ENCODE measurements around the gene FBXW7.

FBXW7 gene

DNA sequence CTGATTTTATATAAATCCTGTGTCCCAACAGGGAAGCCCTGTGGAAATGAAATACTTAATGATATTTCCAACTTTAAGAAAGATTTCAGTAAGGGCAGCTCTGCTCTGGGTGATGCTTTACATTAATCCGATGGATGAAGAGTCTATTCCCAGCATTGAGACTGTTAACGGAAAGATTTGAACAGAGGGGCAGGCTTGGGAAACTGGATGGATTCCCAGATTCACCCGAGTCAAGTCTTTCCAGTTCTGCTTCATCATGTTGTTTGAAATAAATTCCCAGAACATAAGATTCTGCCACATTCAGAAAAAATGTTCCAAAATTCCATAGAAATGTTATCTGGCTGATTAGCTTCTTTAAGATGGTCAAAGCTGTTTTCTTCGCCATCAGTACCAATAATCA, 246.0 kb downstream of the FBXW7 start:
- Mint-ChIP-seq H3K27me3 (no peaks in the 10 kb centered on the region), H3K4me3 (no peak overlapping the region), H3K9me3 (ENCODE audit: low read depth) (no peaks in the 10 kb centered on the region), H3K4me1 (ENCODE audit: low read depth) (no peaks in the 10 kb centered on the region), H3K36me3 (peaks cover 4% of the 10 kb centered on the region), H3K27ac (no peak overlapping the region)

- Mint-ChIP-seq H3K27me3 (no peaks in the 10 kb centered on the region), H3K36me3 (peaks cover 5% of the 10 kb centered on the region), H3K9me3 (ENCODE audit: low read depth) (no peaks in the 10 kb centered on the region), H3K4me1 (ENCODE audit: low read depth) (no peaks in the 10 kb centered on the region), H3K27ac (no peak overlapping the region), H3K4me3 (no peak overlapping the region)
Observed at GRCh38 chr4:152289541-152289940, 246.4 kb downstream of the FBXW7 start.

GRCh38 chr4:152283801-152284470, 252.0 kb downstream of the FBXW7 start:
- H3K36me3 Mint-ChIP-seq: peaks cover 7% of the 10 kb centered on the region
- H3K9me3 Mint-ChIP-seq (ENCODE audit: low read depth): no peaks in the 10 kb centered on the region
- peaks cover 21% of the 10 kb centered on the region for H3K4me1 Mint-ChIP-seq (ENCODE audit: low read depth)
- H3K27me3 Mint-ChIP-seq: no peaks in the 10 kb centered on the region
- no peak overlapping the region for H3K4me3 Mint-ChIP-seq
- no peak overlapping the region for H3K27ac Mint-ChIP-seq

GRCh38 chr4:152281822-152282221, 254.1 kb downstream of the FBXW7 start:
- Mint-ChIP-seq H3K4me1 (ENCODE audit: low read depth) (peaks cover 24% of the 10 kb centered on the region), H3K4me3 (no peak overlapping the region), H3K9me3 (ENCODE audit: low read depth) (no peaks in the 10 kb centered on the region), H3K36me3 (peaks cover 7% of the 10 kb centered on the region), H3K27me3 (no peaks in the 10 kb centered on the region), H3K27ac (peak overlapping the region; percentile 67)

DNA sequence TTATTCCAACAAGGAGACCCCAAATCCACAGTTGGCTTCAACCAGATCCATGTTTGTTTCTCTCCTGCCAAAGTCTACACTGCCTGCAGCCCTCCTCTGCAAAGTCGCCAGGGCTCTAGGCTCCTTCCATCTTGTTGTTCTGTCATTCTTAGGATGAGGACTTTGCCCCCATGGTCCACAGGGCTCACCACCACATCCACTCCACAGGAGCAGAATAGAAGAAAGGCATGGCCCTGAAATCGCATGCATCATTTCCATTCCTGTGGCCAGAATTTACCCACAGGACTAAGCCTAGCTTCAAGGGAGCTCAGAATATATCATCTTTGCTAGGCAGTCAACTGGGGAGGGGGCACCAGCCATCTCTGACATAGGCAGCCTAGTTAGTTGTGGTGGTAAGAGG, 254.7 kb downstream of the FBXW7 start:
- Mint-ChIP-seq H3K9me3 (ENCODE audit: low read depth) (no peaks in the 10 kb centered on the region), H3K4me1 (ENCODE audit: low read depth) (peaks cover 24% of the 10 kb centered on the region), H3K36me3 (peaks cover 7% of the 10 kb centered on the region), H3K27ac (no peak overlapping the region), H3K27me3 (no peaks in the 10 kb centered on the region), H3K4me3 (no peak overlapping the region)

DNA sequence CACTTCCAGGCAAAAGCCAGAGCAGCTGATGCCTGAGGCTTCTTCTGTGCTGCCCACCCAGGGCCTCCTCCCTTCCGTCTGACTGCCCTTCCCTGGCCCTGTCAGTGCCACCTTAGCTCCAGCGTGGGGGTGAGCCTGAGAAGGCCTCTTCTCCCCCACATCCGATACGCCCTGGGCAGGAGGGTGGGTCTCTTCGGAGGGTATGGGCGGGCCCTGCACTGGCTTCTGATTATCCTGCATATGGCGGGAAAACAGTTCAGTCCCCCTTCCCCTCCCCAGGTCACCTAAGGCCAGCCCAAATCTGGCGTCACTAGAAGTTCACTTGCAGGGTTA, 256.7 kb downstream of the FBXW7 start:
- no peaks in the 10 kb centered on the region for H3K9me3 Mint-ChIP-seq (ENCODE audit: low read depth)
- peaks cover 24% of the 10 kb centered on the region for H3K4me1 Mint-ChIP-seq (ENCODE audit: low read depth)
- no peaks in the 10 kb centered on the region for H3K27me3 Mint-ChIP-seq
- H3K27ac Mint-ChIP-seq: no peak overlapping the region
- peaks cover 2% of the 10 kb centered on the region for H3K36me3 Mint-ChIP-seq
- H3K4me3 Mint-ChIP-seq: no peak overlapping the region

- no peaks in the 10 kb centered on the region for H3K27me3 Mint-ChIP-seq
- H3K9me3 Mint-ChIP-seq (ENCODE audit: low read depth): no peaks in the 10 kb centered on the region
- no peak overlapping the region for H3K4me3 Mint-ChIP-seq
- no peak overlapping the region for H3K27ac Mint-ChIP-seq
- H3K36me3 Mint-ChIP-seq: peaks cover 2% of the 10 kb centered on the region
- H3K4me1 Mint-ChIP-seq (ENCODE audit: low read depth): peaks cover 24% of the 10 kb centered on the region
Observed at GRCh38 chr4:152278505-152279233, 257.2 kb downstream of the FBXW7 start.

- no peak overlapping the region for H3K4me3 Mint-ChIP-seq
- H3K27ac Mint-ChIP-seq: no peak overlapping the region
- peaks cover 2% of the 10 kb centered on the region for H3K36me3 Mint-ChIP-seq
- H3K9me3 Mint-ChIP-seq (ENCODE audit: low read depth): no peaks in the 10 kb centered on the region
- H3K27me3 Mint-ChIP-seq: no peaks in the 10 kb centered on the region
- peaks cover 24% of the 10 kb centered on the region for H3K4me1 Mint-ChIP-seq (ENCODE audit: low read depth)
Observed at GRCh38 chr4:152278172-152278504, 257.8 kb downstream of the FBXW7 start.

DNA sequence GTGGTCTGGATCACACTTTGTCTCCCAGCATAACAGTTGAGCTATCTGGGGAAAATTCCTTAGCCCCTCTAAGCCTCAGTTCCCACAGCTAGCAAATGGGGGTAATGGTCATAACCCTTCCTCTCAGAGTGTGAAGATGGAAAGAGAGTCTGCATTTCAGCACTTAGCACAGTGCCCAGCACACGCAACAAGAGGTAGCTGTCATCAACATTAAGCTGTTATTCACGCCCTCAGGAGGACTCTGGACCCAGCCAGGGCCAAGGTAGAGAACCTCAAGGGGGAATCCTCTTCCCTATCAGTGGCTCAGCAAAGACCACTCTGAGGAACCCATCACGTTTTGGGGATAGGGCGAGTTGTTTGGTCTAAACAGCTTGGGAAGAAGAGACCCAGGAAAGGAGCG, 258.6 kb downstream of the FBXW7 start:
- Mint-ChIP-seq H3K27me3 (no peaks in the 10 kb centered on the region), H3K9me3 (ENCODE audit: low read depth) (no peaks in the 10 kb centered on the region), H3K27ac (no peak overlapping the region)

DNA sequence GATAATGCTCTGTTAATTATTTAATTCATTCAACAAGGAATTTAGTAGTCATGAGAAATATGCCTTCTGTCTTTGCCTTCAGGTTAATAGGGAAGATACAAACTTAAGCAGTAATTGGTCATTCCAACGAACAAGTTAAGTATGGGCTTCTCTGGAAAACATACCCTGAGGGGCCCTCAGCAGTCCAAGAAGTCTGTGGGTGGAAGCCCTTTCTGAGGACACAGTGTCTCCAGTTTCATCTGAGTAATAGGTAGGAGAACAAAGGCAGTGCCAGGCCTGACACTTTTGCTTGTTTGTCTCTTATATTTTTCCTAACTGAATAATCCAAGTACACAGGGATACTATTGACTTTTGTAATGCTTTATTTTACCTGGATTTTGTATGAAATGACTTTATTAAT, 262.5 kb downstream of the FBXW7 start:
- H3K27ac Mint-ChIP-seq: no peak overlapping the region
- no peaks in the 10 kb centered on the region for H3K27me3 Mint-ChIP-seq
- H3K4me3 Mint-ChIP-seq: no peak overlapping the region
- peaks cover 2% of the 10 kb centered on the region for H3K4me1 Mint-ChIP-seq (ENCODE audit: low read depth)
- no peaks in the 10 kb centered on the region for H3K36me3 Mint-ChIP-seq
- H3K9me3 Mint-ChIP-seq (ENCODE audit: low read depth): no peaks in the 10 kb centered on the region

More for the DNA sequence above, 258.6 kb downstream of the FBXW7 start:
- peaks cover 22% of the 10 kb centered on the region for H3K4me1 Mint-ChIP-seq (ENCODE audit: low read depth)
- no peak overlapping the region for H3K4me3 Mint-ChIP-seq
- H3K36me3 Mint-ChIP-seq: peaks cover 2% of the 10 kb centered on the region
